ENCODE data around the gene CLDN17. TPM values are rescaled to one million over a fixed set of nuclear protein-coding genes. Genes with fewer than 3 reads are reported as not detected.

CLDN17 gene
- total RNA-seq, 2 experiments from 2014 or later, result not detected

- Histone ChIP-seq H3K27ac (ENCODE audit: low read depth in 1 of 2, low read length in 2 of 2) (no peak overlapping the region), H3K9me3 (ENCODE audit: control insufficient read depth in 1 of 2, insufficient read depth in 1 of 2, low read length in 2 of 2) (no peaks in the 10 kb centered on the region), H3K27me3 (ENCODE audit: control insufficient read depth in 1 of 2, insufficient read depth in 2 of 2, low read length in 2 of 2) (no peaks in the 10 kb centered on the region), H3K4me1 (ENCODE audit: insufficient read depth, low read length) (no peaks in the 10 kb centered on the region), H3K36me3 (ENCODE audit: insufficient read depth, low read length) (no peaks in the 10 kb centered on the region), H3K4me3 (ENCODE audit: low read length) (no peak overlapping the region)
- Mint-ChIP-seq H3K27me3 (peaks cover 4% of the 10 kb centered on the region), H3K4me1 (ENCODE audit: low read depth) (no peaks in the 10 kb centered on the region), H3K36me3 (ENCODE audit: low read depth) (no peaks in the 10 kb centered on the region), H3K4me3 (no peak overlapping the region), H3K9me3 (no peaks in the 10 kb centered on the region), H3K27ac (no peak overlapping the region)
- no peak for TF ChIP-seq CTCF (IDR thresholded peaks at IDR 0.05)
- POLR2A ChIA-PET, result no interaction called here
- intact Hi-C loops (cut with DNase I, micrococcal nuclease), result no loop called here
- DNase-seq (no peak), ATAC-seq (ENCODE audit: poor library complexity) (no peak)
- CTCF ChIA-PET, result no interaction called here
These were observed 43.0 kb upstream of the CLDN17 start for GRCh38 chr21:30209601-30210000.

- H3K4me3 Mint-ChIP-seq, result no peak overlapping the region
- DNase-seq, result no peak
- ChIA-PET CTCF (no interaction called here), POLR2A (no interaction called here)
- intact Hi-C loops (cut with DNase I, micrococcal nuclease), result no loop called here
- Histone ChIP-seq H3K27ac (ENCODE audit: low read depth in 1 of 2, low read length in 2 of 2) (no peak overlapping the region), H3K4me3 (ENCODE audit: low read length) (no peak overlapping the region), H3K4me1 (ENCODE audit: insufficient read depth, low read length) (no peaks in the 10 kb centered on the region), H3K9me3 (ENCODE audit: control insufficient read depth in 1 of 2, insufficient read depth in 1 of 2, low read length in 2 of 2) (no peaks in the 10 kb centered on the region), H3K27me3 (ENCODE audit: control insufficient read depth in 1 of 2, insufficient read depth in 2 of 2, low read length in 2 of 2) (no peaks in the 10 kb centered on the region), H3K36me3 (ENCODE audit: insufficient read depth, low read length) (no peaks in the 10 kb centered on the region)
- no peaks in the 10 kb centered on the region for H3K4me1 Mint-ChIP-seq (ENCODE audit: low read depth)
- no peaks in the 10 kb centered on the region for H3K9me3 Mint-ChIP-seq
- ATAC-seq (ENCODE audit: poor library complexity), result no peak
- no peaks in the 10 kb centered on the region for H3K36me3 Mint-ChIP-seq (ENCODE audit: low read depth)
- H3K27ac Mint-ChIP-seq, result no peak overlapping the region
- peaks cover 8% of the 10 kb centered on the region for H3K27me3 Mint-ChIP-seq
- TF ChIP-seq CTCF (IDR thresholded peaks at IDR 0.05), result no peak
These were observed 40.6 kb upstream of the CLDN17 start for GRCh38 chr21:30207252-30207579.

GRCh38 chr21:30206551-30207251 lies 40.1 kb upstream of the CLDN17 start:
- Histone ChIP-seq H3K4me3 (ENCODE audit: low read length) (no peak overlapping the region), H3K4me1 (ENCODE audit: insufficient read depth, low read length) (no peaks in the 10 kb centered on the region), H3K27ac (ENCODE audit: low read depth in 1 of 2, low read length in 2 of 2) (no peak overlapping the region), H3K27me3 (ENCODE audit: control insufficient read depth in 1 of 2, insufficient read depth in 2 of 2, low read length in 2 of 2) (no peaks in the 10 kb centered on the region), H3K9me3 (ENCODE audit: control insufficient read depth in 1 of 2, insufficient read depth in 1 of 2, low read length in 2 of 2) (no peaks in the 10 kb centered on the region), H3K36me3 (ENCODE audit: insufficient read depth, low read length) (no peaks in the 10 kb centered on the region)
- Mint-ChIP-seq H3K27me3 (peaks cover 8% of the 10 kb centered on the region), H3K27ac (no peak overlapping the region), H3K4me1 (ENCODE audit: low read depth) (no peaks in the 10 kb centered on the region), H3K9me3 (no peaks in the 10 kb centered on the region), H3K4me3 (no peak overlapping the region), H3K36me3 (ENCODE audit: low read depth) (no peaks in the 10 kb centered on the region)
- intact Hi-C loops (cut with DNase I, micrococcal nuclease), result no loop called here
- CTCF ChIA-PET, result no interaction called here
- POLR2A ChIA-PET, result no interaction called here
- DNase-seq, result no peak
- ATAC-seq (ENCODE audit: poor library complexity), result no peak
- TF ChIP-seq CTCF (IDR thresholded peaks at IDR 0.05), result no peak

All from CD4-positive, alpha-beta T cell (primary cell).